Effector CD8-positive, alpha-beta T cell (primary cell): ENCODE results near the gene SLC22A6.
A peak's percentile ranks its signal among the peaks of the same experiment; 100 is the strongest.

Experiments used
- DNase-seq: peaks from one replicate; lab custom pipeline; 2025; lab: John Stamatoyannopoulos, UW
- total RNA-seq, 4 experiments: gene quantifications; one replicate each; lab custom pipeline; 2026; lab: John Stamatoyannopoulos, UW

The SLC22A6 gene, protein sequence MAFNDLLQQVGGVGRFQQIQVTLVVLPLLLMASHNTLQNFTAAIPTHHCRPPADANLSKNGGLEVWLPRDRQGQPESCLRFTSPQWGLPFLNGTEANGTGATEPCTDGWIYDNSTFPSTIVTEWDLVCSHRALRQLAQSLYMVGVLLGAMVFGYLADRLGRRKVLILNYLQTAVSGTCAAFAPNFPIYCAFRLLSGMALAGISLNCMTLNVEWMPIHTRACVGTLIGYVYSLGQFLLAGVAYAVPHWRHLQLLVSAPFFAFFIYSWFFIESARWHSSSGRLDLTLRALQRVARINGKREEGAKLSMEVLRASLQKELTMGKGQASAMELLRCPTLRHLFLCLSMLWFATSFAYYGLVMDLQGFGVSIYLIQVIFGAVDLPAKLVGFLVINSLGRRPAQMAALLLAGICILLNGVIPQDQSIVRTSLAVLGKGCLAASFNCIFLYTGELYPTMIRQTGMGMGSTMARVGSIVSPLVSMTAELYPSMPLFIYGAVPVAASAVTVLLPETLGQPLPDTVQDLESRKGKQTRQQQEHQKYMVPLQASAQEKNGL
- total RNA-seq = 0 reads per million in 4 experiments

DNA sequence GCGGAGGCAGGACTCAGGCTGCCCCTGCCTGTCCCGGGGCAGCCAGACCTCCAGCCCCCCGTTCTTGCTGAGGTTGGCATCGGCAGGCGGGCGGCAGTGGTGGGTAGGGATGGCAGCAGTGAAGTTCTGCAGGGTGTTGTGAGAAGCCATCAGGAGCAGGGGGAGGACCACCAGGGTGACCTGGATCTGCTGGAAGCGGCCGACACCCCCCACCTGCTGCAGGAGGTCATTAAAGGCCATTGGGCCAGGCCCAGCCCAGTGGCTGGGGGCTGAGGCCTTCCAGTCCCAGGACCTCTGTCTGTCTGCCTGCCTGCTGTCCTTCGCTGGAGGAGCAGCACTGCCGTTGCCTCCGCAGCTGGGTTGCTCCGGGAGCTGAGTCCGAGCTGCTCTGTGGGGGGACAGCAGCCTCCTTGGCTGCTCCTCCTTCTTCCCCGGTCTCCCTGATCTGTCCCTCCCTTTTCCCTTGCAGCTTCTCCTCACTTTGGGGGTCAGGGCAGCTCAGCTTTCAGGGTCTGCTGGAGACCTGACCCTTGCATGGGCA lies at the start of gene SLC22A6:
SLC22A6 (minus strand) TSS at position 517 of the 541 bp plus-strand sequence; CDS start at position 240, 277 bp downstream.
- no peak for DNase-seq

DNA sequence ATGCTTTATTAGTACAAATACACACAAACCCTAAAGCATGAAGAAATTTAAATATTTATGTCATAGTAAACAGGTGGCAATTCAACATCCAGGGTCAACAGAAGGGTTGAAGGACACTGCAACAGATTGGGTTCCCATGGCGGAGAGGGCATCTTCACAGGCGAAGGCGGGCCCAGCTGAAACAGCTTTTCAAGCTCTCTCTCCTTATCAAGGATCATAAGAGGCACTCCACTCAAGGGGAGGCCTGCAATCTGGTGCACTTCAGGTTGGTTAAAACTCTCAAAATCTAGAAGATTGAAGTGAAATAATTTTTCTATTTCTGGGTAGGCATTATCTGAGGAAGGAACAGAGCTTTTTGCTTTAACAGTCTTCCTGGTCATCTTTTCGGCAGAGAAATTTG lies 47.7 kb upstream of the SLC22A6 start:
- no peak for DNase-seq

DNA sequence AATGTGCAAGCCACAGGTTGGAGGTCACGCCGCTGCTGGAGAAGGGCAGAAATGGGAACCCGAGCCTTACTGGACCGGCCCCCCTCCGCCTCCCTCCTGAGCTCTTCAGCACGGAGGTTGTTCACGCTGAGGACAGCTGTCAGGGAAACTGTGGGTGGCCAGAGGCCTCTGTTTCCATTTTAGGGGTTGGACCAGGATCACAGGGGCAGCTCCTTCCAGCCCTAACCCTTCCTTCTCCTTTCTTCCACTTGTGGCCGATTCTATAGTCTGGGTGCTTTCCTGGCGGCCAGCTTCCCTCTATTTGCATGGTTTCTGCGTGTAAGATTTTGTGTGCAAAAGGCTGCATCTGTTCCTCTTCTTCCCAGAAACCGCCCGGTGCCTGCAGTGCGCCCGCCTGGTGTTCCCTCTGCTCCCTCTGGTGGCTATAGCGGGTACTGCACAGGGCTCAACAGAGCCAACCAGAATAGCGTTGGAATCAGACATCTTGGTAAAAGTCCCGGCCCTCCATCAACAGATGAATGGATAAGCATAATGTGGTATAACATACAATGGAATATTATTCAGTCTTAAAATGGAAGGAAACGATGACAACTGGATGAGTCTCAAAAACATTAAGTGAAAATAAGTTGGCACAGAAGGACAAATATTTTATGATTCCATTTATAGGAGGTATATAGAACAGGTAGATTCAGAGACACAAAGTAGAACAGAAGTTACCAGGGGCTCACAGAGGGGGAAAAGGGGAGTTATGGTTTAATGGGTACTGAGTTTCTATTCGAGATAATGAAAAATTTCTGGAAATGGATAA lies 39.3 kb upstream of the SLC22A6 start:
- DNase-seq = peak; percentile 73

DNA sequence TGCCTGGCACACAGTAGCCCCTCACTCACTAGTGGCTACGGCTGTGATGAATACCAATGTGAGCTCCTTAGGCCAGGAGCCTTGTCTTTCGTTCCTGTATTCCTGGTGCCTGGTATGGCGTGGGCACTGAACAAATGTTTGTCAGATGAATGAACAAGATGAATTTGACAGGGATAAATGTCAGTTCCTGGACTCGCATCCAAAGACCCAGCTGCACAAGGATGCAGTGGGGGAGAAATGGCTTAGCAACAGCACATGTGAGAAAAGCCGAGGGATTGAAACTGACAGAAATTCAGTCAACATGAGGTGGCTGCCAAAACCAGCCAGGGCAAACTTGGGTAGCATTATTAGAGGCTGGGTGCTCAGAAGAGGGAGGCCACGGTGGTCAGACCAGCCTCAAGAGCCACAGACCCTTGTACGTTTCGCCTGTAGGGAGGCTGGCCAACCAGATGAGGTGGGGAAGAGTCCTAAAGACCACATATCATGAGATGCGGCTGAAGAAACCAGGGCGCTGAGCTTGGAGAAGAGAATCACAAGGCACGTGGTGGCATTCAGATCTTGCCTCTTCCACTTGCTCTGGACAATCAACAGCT lies 38.6 kb upstream of the SLC22A6 start:
- no peak for DNase-seq

DNA sequence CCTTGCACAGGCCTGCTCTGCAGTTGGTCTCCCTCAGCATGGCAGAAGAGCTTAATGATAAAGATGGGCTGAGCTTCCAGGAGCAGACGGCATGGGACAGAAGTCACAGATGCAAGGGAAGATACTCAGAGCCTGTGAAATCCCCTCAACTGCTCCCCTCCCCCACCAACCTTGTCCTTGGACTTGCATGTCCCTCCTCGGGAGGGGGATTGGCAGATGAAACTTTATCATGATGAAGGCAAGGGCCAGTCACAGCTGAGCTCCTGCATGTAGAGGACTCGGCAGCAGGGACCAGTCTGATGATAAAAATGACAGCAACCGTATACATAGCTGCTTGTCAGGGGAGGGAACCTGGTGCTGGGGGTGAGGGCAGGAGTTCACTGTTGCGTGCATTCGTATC lies 37.7 kb upstream of the SLC22A6 start:
- DNase-seq = no peak

DNA sequence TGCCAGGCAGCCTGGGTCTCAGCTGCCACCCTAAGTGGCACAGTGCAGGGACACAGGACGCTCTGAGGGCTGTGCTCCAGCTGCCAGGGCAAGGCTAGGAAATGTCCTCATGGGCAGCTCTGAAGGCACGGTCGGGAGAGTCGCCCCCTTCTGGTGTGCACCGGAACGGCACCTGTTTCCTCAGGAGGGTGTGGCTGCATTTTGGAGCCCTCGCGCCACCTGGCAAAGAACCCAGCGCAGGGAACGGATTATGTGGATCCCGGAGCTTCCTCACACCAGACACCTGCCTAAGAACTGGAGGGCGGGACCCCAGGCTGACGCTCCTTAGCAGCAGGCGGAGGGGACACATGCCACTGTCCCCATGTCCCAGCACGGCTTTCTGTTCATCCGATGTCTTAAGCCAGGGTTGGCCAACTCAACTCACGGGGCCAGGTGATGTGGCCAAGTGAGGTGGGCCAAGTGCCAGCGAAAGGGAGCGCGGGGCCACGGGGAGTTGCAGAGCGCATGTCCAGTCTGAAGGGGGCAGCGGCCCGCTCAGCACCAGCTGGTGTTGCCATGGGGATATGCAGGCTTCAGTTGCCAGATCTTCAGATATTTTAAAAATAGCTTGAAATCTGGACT lies 36.0 kb upstream of the SLC22A6 start:
- no peak for DNase-seq

DNA sequence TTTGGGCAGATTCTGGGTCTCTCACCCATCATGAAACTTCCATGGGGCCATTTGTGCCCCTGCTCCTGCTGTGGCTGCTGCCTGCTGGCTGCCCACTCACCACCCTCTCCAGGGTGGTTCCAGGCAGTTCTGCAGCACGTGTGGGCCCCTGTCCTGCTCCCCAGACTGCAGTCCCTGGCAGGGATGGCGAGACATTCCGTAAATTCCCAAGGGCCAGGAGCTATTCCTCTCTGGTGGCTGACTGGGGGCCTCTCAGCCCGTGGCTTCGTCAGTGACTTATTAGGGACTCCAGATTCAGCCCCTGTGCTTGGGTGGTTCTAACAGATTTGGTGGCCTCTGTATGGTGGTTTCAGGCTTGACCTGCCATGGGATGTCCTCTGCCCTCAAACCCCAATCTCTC lies 34.7 kb upstream of the SLC22A6 start:
- no peak for DNase-seq

DNA sequence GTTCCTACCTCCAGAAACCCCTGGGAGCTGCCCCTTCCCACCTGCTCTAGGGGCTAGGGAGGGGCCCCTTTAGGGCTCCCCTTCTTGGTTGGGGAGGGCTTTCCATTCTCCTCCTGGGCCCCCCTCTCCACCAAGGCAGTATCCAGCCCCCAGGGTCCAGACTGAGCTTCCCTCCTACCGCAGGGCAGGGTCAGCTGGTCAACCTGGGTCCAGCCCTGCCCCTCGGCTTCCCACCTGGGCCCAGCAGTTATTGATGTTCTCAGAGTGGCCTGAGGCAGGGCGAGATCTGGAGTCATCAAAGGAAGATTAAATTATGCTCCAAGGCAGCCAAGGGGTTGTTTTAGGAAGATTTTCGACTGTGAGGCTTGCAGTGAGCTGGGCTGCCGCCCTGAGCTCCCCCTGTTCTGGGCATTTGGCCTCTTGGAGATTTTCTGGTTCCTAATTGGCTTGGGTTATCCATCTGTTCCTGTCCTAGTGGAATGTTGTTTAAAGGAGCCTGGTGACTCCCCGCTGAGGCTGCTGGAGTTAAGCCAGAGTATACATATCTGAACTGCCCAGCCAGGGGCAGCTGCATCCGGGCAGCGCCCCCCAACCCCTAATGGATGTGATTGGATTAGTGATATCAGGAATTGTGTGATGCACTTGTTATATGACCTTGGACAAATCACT lies 32.7 kb upstream of the SLC22A6 start:
- no peak for DNase-seq

DNA sequence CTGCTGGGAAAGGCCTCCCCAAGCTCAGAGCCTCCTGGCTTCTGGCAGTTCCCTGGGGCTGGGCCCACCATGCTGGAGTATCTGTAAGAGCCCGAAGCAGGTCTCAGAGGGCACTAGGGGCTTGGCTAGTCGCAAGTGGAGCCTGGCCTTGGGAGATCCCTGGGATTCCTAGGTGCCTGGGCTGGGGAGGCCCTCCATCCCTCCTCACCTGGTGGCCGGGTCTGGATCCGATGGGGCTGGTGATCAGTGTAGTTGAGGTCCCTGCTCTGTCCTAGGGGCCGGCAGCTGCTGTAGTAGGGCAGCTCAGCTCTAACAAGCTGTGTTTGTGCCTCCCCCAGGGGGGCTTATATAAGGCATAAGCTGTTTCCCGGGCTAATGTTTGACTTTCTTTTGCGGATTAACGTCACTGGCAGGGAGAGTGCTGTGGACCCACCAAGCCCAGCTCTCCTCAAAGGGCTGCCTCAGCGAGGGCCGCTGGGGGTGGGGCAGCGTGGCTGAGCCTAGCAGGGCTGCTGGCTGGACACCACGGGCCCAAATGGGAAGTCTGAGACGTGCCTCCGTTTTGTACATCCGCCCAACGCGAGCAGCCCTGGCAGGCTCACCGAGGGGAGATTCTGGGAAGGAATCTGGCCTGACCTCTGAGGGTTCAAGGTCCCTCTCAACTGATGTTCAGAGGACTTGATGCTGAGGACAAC lies 30.9 kb upstream of the SLC22A6 start, which contains the start of gene SLC22A8:
SLC22A8 (minus strand) TSS at position 321 of the 695 bp plus-strand sequence. CDS start 883 bp downstream, outside the sequence.
- DNase-seq = no peak

DNA sequence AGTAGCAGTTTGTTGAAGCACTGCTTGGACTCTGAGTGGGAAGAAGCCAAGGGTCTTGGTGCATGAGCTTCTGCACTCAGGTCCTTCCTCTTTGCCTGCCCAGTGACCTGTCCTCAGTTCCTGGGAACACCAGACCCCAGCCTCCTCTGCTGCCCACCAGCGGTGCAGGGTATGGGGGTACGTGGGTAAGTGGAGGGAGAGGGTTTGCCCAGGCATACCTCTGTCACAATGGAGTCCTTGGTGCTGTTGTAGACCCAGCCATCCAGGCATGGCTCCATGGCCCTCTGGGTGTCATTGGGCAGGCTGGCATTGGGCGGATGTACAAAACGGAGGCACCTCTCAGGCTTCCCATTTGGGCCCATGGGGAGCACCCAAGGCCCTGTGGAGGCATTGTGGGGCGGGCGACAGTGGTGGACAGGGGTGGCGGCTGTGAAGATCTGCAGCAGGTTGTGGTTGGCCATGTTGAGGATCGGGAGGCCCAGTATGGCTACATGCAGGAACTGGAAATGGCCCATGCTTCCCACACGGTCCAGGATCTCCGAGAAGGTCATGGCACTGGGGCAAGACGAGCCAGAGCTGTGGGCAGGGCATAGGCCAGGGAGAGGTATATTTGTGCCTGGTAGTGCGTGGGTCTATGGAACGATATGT lies 29.8 kb upstream of the SLC22A6 start:
- DNase-seq = no peak

DNA sequence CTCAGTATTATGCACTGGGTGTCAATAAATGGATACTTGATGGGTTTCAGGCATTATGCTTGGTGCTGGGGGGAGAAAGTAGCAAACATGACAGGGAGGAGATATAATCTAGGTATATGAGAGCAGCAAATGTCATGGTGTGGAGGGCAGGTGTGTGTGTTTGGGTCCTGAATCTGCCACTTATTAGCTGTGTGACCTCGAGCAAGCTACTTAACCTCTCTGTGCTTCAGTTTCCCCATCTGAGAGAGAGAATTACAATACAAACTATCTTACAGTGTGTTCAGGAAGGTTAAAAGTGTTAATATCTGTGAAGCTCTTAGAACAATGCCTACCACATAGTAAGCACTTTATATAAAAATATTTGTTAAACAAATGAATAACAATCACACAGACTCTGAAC lies 28.1 kb upstream of the SLC22A6 start:
- DNase-seq = no peak

DNA sequence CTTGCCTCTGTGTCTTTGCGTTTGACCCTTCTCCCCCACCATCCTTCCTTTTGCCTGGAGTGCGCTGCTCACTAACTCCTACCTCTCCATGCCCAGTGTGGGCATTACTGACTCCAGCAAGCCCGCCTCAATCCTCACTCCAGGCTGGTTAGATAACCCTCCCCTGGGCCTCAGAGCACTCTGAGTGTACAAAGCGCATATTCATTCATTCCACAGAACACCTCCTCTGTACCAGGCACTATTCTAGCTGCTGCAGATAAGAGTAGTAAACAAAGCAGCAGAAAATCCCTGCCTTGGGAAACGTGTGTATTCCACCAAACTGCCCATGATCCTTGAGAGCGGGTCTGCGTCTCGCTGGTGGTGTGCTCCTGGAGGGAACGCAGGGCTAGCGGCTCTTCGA lies 27.7 kb upstream of the SLC22A6 start:
- DNase-seq = no peak

DNA sequence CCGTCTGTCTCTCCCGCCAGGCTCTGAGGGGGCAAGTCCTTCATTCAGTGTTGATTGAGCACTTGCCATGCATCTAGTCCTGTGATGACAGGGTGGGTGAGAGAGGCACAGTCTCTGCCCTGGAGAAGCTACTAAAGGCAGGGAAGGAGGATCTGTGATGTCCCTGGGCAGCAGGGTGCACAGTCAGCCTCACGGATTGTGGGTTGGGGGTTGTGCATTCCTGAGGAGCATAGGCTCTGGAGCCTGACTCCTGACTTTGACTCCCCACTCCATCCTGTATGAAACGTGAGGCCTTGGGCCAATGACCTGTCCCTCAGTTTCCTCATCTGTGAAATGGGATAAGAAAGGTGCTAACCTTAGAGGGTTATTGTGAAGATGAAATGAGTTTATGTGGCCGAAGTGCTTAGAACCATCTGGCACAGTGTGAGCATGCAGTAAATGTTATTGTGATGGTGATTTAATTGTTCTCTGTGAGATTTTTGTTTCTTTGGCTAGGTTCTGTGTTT lies 26.2 kb upstream of the SLC22A6 start:
- no peak for DNase-seq

DNA sequence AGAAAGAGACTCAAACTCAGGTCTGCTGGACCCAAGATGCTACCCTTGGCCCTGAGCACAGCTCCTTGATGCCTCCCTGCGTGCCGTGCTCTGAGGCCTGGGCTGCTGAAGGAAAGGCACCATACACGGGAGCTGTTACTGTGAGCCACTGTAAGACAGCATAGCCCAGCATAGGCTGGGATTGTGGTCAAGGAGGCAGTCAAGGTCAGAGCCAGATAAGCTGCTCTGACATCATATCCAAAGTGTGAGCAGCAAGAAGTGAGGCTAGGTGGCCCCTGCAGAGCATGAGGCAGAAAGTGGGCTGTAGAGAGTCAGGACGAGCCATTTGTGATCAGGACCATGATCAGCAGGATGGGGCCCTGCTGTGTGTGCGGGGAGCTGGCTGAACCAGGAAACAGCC lies 23.2 kb upstream of the SLC22A6 start:
- DNase-seq = no peak

DNA sequence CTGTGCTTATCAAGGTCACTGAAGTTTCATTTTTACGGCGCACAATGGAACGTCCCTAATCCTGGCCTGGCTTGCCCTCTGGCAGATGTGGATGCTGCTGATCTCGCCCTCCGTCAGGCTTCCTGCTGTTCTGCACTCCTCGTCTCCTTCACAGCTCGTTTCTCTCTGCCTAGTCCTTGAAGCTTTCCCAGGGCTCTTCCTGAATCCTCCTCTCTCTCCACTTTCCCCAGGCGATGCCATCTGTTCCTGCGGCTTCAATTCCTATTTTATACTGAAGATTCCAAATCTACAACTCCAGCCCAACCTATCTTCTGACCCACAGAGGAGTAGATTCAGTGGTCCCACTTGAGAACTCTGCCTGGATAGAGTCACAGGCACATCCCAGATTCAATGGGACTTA lies 16.7 kb upstream of the SLC22A6 start:
- no peak for DNase-seq

DNA sequence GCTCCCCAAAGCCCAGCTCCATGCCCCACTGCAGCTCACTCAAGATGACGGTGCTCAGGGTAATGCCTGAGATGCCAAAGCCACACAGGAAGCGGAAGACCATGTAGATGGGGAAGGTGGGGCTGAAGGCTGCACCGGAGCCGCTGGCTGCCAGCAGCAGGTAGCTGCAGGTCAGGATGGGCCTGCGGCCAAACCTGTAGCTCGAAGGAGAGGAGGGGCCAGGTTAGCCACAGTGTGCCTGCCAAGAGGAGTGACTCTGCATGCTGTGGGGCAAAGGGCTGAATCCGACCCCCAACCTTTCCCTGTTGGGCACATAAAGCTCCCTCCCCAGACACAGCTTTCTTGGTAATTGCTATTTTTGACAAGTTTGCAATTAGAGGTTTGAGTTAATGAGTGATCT lies 14.9 kb upstream of the SLC22A6 start:
- DNase-seq = no peak

DNA sequence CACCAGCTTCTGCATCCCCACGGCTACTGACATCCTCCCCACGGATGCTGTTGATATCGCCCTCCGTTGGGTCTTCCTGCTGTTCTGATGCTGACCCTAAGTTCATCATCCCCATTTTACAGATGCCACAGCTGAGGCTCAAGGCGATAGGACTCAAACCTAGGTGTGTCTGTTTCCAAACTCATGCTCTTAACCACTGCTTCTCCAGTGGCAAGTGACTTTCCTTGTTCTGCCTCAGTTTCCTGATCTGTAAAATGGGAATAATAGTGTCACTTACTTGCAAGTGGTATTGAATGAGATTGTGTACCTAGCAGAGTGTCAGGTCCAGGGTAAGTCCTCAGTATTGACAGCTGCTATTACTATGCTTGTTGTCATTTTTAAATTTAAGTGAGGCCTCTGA lies 14.4 kb upstream of the SLC22A6 start:
- DNase-seq = no peak

DNA sequence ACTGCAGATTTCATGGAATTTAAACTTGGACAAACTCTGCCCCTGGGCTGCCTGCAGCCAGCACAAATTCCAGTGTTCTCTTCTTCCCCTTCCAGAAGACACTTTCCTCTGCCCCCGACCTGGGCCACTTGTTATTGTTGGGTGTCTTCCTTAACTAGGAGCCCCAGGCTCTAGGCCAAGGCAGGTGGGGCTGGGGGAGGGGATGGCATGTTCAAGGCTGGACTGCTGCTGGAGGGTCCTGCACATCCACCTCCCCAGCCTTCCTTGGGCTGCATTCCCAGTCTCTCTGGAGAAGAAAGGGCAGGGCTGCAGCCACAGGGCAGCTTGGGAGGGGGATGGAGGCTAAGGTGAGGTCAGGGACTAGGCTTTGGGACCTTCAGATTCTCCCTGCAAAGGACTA lies 11.5 kb upstream of the SLC22A6 start:
- DNase-seq = no peak

DNA sequence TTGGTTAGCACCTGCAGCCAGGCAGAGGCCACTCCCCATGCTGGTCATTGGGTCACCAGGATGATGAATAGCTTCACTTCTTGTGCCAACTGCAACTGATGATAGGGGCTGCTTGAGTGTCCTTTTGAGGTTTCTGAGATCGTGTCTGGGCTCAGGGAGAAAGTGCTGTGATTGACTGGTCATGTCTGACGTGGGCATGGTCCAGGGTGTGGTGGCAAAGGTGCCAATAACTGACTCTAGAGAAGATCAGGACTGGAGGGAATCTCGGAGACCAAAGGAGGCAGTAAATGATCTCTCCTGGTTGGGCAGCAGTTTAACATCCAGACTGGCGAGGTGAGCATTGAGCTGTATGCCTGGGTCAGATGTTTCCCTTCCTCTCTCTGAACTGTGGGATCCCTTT lies 10.0 kb upstream of the SLC22A6 start:
- DNase-seq = no peak

DNA sequence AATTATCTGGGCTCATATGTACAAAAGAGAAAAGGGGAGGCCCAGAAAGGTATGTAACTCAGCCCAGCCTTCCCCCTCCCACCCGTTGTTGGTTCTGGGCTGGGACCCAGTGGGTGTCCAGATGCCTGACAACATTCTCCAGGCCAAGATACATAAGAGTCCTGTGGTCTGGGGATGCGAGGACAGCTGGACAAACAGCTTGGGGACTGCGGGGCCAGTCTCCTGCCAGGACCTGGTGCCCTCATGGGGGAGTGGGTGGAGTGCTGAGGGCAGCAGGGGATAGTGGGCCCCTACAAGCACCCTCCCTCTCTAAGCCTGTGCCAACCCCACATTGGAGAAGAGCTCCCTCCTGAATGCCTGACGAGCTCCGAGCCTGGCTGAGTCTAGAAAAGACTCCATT lies 3.5 kb upstream of the SLC22A6 start:
- DNase-seq = no peak
